Activated gamma-delta T cell (primary cell): ENCODE data around the gene CTU2.

Experiments used
- DNase-seq: peaks from one replicate; lab custom pipeline; 2025; lab: John Stamatoyannopoulos, UW

Gene CTU2

DNA sequence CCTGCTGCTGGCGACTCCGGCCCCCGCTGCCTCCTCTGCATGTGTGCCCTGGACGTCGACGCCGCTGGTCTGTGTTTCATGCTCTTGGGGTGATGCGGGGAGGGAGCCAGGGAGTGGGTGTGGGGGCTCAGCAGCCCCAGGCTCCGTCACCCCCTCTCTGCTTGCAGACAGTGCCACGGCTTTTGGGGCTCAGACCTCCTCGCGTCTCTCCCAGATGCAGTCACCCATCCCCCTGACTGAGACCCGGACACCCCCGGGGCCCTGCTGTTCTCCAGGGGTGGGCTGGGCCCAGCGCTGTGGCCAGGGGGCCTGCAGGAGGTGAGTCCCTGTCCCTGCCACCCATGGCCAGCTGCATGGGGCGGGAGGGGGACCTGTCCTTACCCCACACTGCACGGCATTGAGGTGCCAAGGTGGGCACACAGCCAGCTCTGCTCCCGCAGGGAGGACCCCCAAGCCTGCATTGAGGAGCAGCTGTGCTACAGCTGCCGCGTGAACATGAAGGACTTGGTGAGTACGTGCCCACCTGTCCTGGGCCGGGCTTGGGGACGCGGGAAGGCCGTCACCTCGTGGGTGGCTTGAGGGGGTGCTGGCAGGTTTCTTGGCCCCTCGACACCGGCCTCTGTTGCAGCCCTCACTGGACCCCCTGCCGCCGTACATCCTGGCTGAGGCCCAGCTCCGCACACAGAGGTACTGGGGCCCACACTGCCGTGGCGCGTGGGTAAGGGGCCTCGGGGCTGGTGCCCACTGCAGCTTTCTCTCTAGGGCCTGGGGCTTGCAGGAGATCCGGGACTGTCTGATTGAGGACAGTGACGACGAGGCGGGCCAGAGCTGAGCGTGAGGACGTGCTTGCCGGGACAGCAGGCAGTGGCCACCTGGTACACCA, 8.4 kb downstream of the CTU2 start:
- no peak for DNase-seq

DNA sequence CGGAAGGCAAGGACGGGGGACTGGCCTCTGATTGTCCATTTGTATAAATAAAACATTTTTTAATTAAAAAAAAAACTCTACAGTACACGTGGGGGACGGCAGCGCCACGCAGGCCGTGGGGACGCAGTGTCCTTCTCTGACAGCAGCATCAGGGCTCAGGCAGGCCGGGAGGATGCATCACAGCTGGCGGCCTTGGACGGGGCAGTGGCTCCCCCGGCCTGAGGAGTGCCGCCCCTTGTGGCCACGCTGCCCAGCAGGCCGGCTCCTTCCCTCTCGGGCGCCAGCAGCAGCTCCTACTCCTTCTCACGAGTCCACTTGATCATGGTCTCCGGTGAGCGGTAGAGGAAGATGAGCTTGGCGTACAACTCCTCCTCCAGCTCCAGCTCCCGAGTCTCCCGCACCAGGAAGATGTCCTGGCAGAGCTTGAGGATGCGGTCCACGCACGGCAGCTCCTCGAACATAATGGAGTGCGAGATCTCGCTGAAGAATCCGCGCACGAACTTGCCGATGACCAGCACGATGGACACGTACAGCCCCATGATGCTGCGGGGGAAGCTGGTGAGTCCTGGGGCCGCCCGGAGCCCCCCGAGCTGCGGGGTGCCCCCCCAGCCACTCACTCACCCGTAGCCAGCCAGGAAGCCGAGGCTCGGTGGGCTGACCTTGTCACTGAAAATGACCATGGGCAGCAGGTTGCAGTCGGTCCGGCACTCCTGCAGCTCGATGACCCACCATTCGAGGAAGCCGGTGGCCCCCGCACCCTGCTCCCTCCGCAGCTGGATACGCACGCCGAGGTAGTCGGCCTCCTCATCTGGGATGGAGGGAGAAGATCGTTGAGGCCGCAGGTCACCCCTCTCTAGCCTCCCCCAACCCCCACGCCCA, 9.2 kb downstream of the CTU2 start:
- no peak for DNase-seq

DNA sequence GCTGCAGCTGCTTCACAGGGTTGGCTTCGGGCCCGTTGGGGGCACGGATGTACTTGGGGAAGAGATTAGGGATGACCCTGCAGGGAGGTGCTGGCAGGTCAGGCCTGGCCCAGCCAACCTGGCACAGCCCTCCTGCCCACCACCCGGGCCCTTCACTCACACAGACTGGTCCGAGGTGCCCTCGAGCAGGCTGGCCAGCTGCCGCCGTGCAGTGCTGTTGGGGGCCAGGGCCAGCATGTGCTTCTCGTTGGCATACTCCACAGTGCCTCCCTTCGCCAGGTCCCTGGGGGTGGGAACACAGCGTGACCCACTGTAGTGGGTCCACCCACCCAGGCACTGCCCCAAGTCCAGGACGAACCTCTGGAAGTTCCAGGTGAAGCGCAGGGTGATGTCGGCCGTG, 9.9 kb downstream of the CTU2 start:
- DNase-seq = no peak

DNA sequence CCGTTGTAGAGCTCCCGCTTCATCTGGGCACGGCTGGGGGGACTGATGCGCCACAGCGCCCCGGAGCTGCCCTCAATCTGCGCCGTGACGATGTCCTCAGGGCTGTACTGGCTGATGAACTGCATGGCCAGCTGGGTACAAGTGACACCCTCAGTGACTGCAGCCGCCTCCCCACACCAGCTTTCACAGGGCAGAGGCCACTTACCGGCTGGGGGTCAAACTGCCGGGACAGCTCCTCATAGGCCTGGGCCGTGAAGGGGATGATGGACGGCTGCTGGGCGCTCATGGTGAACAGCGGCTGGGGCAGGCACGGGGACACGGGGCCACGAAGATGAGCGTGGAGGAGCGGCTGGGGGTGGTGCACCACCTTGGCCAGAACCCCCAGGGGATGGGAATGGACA, 10.3 kb downstream of the CTU2 start:
- DNase-seq = no peak

DNA sequence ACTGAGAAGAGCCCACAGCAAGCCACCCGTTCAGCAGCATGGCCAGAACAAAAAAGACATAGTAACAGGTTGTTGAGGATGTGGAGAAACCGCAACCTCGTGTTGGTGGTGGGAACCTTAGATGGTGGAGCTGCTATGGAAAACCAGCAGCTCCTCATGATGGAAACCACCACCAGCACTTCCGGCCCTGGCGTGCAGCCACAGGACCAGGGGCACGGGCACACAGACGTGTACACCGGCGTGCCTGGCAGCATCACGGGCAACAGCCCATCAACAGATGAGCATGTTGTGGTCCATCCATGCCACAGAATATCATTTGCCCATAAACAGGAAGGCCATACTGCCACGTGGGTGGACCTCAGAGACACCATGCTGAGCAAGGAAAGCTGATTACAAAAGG, 11.9 kb downstream of the CTU2 start:
- DNase-seq = no peak

DNA sequence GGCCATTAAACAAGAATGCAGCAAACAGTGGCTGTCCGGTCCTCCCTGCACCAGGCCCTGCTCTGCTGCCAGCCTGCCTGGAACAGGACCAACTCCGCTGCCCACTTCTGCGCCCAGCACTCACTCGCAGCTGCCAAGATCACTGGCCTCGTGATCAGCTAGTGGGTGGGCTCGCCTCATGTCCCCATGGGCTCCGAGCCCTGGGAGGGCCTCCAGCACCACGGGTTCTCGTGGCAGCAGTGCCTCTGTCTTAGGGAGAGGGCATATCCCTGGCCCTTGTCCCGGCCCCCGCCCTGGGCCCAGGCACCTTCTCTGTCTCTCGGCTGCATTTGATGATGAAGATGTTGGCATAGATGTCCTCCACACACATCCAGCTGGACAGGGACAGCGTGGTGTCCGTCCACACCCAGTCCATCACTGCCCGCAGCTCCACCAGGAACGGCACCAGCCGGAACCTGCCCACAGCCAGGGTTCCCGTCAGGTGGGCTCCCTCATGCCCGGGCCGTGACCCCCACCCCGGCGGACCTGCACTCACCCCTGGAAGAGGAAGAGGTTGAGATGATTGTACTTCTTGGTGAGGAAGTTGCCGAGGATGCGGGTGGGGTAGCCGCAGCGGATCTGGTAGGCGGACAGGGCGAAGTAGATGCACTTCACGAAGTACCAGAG, 13.1 kb downstream of the CTU2 start:
- no peak for DNase-seq

DNA sequence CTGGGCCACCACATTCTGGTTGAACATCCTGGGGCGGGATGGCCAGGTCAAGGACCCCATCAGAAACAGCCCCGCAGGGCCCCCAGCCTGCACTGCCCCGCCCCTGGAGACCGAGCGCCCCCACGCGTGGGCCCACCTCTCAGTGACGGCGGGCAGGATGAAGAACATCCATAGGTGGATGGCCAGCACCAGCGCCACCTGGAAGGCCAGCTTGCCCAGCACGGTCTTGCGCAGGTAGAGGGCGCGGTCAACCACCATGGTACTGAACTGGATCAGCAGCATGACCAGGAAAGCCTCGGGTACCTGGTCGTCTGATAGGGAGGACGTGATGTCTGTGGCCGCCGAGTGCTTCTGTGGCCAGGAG, 13.6 kb downstream of the CTU2 start:
- DNase-seq = no peak

DNA sequence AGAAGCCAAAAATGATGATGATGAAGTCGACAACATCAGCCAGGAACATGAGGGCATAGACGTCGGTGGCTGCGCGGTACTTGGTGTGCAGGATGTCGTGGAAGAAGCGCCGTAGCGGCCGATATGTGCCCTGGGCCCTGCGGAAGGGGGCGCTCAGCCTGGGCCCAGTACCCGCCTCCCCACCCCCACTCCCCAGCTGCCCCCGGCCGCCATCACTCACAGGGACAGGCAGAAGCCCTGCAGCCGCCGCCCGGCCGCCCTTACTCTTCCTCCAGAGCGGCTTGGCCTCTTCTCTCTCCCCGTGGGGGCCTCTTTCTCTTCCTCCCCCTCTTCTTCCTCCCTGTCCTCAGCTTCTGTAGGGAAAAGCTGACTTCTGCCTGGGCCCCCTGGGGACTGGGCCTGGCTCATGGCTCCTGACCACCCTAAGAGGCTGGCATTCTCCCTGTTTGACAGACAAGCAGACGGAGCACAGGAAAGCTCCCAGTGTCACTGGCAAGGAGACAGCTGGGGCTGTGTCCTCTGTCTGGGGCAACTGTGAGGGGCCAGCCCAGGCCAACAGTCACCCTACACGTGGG, 14.2 kb downstream of the CTU2 start:
- no peak for DNase-seq

DNA sequence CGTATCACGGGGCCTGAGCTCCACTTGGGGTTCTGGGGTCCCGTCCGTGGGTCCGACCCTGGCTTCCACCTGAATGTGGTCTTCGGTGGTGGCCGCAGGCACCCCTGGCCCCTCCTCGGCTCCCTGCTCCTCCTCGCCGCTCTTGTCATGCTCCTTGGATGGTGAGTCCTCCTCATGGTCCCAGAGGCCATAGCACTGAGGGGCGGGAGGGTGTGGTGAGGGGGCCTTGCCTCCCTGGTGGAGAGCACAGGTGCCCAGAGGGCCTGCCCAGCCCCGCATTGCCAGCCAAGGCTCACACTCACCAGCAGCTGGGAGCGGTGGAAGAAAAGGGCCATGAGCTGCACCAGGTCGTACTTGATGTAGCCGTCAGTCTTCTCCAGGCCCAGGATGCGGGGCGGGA, 14.9 kb downstream of the CTU2 start:
- DNase-seq = no peak

DNA sequence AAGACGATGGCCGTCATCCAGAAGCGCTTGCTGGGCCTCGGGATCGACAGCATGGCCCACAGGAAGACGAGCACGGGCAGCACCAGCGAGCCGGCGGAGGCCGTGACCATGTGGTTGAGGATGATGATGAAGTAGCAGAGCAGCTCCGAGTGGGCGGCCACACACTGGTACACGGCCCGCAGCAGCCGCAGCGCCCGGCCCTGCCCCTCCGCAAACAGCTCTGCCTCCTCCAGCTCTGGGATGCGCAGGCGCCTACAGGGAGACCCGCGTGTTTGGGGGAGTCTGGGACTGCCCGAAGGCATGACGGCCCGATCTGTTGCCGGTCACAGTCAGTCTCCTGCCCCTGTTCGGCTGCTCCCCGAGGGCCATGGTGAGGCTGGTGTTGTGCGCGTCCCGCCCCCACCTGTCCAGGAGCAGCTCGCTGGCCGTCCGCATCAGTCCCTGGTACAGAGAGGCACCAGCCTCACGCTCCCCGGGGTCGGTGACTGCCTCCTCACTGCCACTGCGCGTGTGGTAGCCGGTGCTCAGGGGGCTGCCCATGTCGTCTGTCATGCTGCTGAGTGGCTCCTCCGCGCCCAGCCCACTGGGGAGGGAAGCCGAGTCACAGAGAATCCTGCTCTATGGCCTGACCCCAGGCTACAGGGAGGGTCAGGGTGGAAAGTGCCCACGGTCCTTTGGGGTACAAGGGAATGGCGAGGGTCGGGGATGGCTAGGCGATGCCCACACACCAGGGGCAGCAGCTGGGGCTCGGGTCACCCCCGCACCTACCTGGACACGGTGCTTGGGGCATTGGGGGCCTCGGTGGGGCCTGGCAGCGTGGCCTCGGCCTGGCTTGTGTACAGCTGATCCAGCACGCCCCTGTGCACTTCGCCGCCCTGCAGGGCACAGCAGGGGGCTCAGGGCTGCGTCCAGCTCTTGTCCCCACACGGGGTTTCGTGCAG, 15.8 kb downstream of the CTU2 start:
- DNase-seq = no peak

DNA sequence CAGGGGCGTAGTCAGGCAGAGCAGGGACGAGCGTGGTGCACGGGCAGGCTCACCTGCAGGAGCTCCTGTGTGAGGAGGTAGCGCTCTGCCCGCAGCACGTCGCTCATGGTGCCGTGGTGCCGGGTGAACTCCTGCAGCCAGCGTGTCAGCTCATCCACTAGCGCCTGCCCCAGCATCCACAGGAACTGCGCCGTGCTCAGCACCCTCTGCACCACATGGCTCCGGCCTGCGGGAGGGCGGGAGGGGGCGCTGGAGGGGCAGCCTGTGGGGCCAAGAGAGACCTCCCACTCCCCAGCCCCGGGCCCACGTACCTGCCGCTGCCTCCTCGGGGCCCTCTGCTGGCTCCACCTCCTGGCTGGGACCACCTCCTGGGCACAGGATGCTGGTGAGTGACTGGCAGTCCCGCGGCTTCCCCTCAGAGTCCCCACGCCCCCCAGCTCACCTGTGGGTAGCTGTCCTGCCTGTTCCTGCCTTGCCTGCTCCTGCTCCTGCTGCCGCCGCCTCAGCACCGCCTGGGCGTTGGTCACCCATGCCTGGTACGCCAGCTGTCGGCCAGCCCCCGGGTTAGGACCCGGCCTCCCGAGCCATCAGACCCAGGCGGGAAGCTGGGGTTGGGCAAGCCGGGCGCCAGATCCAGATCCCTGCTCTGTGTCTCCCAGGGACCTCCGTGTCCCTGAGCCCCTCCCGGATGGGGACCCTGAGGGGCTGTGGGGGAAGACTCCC, 16.6 kb downstream of the CTU2 start:
- DNase-seq = no peak

DNA sequence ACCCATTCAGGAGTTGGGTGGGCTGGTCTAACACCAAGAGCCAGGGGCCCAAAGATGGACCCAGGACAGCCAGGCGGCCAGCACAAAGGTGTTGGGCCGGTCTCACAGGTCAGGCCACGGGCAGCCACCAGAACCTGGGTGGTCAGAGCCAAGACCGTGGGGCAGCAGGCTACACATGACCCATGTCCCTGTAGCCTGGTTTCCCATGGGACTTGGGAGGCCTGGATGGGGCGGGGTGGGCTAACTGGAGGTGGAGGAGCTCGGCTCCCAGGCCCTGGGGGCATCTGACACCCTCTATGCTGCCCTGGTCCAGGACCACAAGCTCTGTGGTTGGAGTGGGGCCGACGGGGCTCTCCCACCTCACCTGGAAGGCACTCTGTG, 17.2 kb downstream of the CTU2 start:
- no peak for DNase-seq

DNA sequence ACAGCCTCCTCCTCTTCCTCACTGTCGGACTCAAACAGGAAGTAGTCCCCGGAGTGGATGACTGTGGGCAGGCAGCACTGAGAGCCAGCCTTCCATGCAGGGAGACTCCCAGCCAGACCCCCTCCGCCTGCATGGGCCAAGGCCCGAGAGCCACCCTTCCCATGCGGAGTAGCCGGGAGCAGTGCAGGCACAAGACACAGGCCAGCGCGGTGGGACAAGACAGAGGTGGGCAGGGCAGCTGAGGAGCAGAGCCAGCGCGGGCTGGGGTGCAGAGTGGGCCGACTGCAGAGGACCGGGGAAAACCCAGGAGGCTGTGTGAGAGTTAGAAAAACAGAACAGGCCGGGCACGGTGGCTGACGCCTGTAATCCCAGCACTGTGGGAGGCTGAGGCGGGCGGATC, 17.6 kb downstream of the CTU2 start:
- no peak for DNase-seq

DNA sequence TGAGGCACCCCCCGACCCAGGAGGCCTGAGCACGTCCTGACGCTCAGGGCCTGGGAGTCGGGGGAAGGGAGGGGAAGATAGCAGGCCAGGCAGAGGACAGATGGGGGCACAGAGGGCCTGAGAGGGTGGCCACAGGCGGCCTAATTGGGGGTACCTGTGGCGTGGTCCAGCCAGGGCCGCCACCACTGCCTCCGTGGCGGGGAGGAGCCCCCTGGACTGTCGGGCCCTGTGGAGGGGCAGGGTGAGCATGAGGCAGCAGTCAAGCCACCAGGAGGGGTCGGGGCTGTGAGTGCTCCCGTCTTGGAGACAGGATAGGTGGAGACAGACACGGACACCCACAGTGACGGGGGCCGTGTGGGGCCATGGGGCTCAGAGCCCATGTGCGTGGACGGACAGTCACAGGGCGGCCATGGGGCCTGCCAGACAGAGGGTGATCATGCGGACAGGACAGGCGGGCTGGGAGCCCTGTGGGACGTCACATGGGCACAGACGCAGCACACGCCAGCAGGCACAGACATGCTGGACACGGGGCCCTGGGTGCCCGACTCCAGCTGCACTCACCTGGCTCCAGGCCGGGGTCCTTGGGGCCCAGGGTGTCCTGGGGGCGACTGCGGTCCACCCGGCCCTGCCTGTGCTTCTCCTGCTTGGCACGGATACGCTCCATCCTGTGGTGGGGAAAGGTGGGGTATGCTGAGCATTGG, 18.7 kb downstream of the CTU2 start:
- no peak for DNase-seq

DNA sequence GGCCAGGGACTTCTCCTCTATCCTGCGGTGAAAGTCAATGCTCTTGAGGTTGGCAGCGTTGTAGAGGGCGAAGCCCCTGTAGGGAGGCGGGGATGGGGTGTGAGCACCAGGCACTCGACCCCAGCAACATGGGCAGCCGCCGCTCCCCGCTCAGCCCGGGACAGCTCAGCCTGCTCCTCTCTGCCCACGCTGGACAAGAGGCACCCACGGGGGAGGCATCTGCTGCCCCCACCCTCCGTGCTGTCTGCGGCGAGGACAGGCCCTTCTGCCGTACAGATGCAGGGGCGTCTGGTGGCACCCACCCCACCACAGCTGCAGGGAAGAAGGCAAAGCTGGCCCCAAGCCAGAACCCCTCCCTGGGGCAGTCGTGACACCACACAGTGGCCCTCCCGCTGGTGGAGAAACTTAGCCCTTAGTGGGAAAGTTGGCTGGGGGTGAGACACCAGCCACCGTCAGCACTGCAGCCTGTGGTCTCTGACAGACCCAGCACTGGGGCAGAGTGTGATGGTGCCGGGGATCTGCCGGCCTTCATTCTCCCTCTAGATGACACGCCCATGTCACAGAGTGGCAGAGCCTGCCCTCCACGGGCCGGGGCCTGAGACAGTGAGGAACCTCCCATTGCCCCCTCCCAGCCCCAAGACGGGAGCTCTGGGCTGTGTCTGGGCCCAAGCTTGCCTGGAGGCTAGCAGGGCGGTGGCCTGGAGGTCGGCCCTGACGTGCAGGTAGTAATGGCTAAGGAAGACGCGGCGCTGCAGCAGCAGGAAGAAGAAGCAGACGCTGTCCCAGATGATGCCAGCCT, 19.5 kb downstream of the CTU2 start:
- DNase-seq = no peak

DNA sequence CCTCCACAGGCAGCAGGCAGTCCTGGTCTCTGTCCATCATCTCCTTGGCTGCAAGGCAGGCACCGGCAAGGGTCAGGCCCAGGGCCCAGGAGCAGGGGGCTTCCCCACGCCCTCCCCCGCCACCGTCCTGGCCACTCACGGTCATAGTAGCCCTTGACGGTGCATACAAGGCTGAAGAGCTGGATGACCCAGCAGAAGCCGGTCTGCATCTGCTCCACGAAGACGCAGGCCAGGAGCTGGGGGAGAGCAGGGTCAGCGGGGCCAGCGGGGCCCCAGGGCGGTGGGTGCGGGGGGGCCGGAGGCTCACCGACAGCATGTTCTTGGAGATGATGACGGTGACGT, 20.1 kb downstream of the CTU2 start:
- no peak for DNase-seq

DNA sequence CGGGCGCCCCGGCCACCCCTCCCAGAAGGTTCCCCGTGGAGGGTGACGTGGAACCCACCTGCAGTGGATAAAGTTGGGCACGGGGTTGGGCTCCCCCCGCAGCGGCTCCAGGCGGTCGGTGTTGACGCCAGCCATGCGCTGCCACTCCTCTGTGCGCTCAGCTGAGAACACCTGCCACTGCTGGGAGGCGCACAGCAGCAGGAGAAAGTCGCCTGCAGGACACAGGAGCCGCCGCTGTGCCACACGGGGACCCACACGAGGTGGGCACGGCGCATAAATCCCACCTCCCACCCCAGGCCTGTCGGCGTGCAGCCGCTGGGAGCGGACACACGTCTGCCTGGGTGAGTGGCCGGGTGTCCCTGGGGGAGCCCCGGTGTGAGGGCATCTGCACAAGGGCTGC, 20.7 kb downstream of the CTU2 start:
- DNase-seq = no peak

DNA sequence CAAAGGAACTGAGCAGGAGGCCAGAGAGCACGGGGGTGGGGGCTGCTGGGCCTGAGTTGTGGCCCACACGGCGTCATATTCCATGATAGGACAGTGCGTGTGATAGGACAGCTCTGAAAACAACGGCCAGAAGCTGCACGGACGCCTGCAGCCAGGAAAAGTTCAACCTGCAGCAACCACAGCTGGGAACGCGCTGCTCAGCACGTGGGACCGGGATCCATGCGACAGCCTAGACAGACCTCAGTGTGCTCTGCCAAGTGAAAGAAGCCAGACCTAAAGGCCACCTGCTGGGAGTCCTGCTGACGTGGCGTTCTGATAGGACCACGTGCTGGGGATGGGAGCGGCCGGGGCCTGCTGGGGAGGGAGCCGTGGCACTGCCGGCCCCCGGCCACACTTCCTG, 21.6 kb downstream of the CTU2 start:
- no peak for DNase-seq
